IMR-90 (cell line): ENCODE results near the gene AFG1L. TPM values are rescaled to one million over a fixed set of nuclear protein-coding genes. Genes with fewer than 3 reads are reported as not detected.

Source experiments
- ATAC-seq: fragments of 200-7000 bp; cut with Tn5 transposase; 2 replicates; pipeline ENCODE4 v1.9.1; 2020; ENCODE audit warnings: low read depth, mild to moderate bottlenecking, moderate library complexity
- BruUV-seq: library from RNA; stranded (reverse); fragments of 400-500 nt; replicated peaks from 2 replicates; lab custom pipeline; 2021; lab: Mats Ljungman, UMichigan
- CTCF ChIA-PET: fragments of 300-600 bp; formaldehyde crosslinking; extraction: SDS; loops from one replicate; lab custom pipeline; 2021; ENCODE audit warnings: antibody characterized with exemption; lab: Yijun Ruan, JAX
- POLR2A ChIA-PET: fragments of 300-600 bp; sonication (Branson Sonifier 250); formaldehyde crosslinking; loops from one replicate; lab custom pipeline; 2022; ENCODE audit warnings: antibody characterized with exemption; ENCODE audit not compliant: unreplicated experiment; lab: Charles Lee
- DNase-seq: peaks from one replicate; pipeline ENCODE4 v3.0.0; 2013
- H2AFZ ChIP-seq: replicated peaks from 2 replicates; pipeline ENCODE3; 2013; ENCODE audit warnings: low read length, mild to moderate bottlenecking; ENCODE audit not compliant: poor library complexity
- H2AK5ac ChIP-seq: 2 replicates; pipeline ENCODE4 v1.6.1; 2013; ENCODE audit warnings: low read depth, low read length, inconsistent platforms
- H2AK9ac ChIP-seq: replicated peaks from 2 replicates; pipeline ENCODE3; 2013; ENCODE audit warnings: mild to moderate bottlenecking, low read depth, low read length, moderate library complexity; ENCODE audit not compliant: poor library complexity
- H2BK120ac ChIP-seq: 2 replicates; pipeline ENCODE4 v1.6.1; 2013; ENCODE audit warnings: low read depth, low read length, inconsistent platforms
- H2BK15ac ChIP-seq: 3 replicates; pipeline ENCODE4 v1.6.1; 2013; ENCODE audit warnings: low read depth, low read length, inconsistent platforms
- H2BK20ac ChIP-seq: 2 replicates; pipeline ENCODE4 v1.6.1; 2013; ENCODE audit warnings: low read depth, mild to moderate bottlenecking, inconsistent platforms, low read length, moderate library complexity
- H2BK5ac ChIP-seq: 2 replicates; pipeline ENCODE4 v1.6.1; 2013; ENCODE audit warnings: mild to moderate bottlenecking, low read depth, low read length, inconsistent platforms; ENCODE audit not compliant: poor library complexity, severe bottlenecking
- H3K14ac ChIP-seq: replicated peaks from 2 replicates; pipeline ENCODE4 v1.6.1; 2013; ENCODE audit warnings: low read depth, low read length, inconsistent platforms
- H3K18ac ChIP-seq: 2 replicates; pipeline ENCODE4 v1.6.1; 2013; ENCODE audit warnings: low read depth, low read length, control low read depth
- H3K23ac ChIP-seq: 2 replicates; pipeline ENCODE4 v1.6.1; 2013; ENCODE audit warnings: low read depth, low read length, inconsistent platforms
- H3K27ac ChIP-seq: 2 replicates; pipeline ENCODE4 v1.5.1; 2013; ENCODE audit warnings: mild to moderate bottlenecking, control low read depth, low read length; ENCODE audit not compliant: insufficient read depth
- H3K27me3 ChIP-seq: 2 replicates; pipeline ENCODE4 v1.6.1; 2013; ENCODE audit warnings: low read length; ENCODE audit not compliant: control insufficient read depth, insufficient read depth
- H3K36me3 ChIP-seq: 2 replicates; pipeline ENCODE4 v1.6.1; 2013; ENCODE audit warnings: low read length, mixed read lengths; ENCODE audit not compliant: control insufficient read depth, insufficient read depth
- H3K4ac ChIP-seq: 2 replicates; pipeline ENCODE4 v1.6.1; 2013; ENCODE audit warnings: low read depth, low read length, inconsistent platforms
- H3K4me1 ChIP-seq: 2 replicates; pipeline ENCODE4 v1.6.1; 2013; ENCODE audit warnings: low read length, mixed read lengths; ENCODE audit not compliant: control insufficient read depth, insufficient read depth
- H3K4me2 ChIP-seq: 2 replicates; pipeline ENCODE4 v1.6.1; 2013; ENCODE audit warnings: low read depth, mild to moderate bottlenecking, control low read depth, low read length, moderate library complexity
- H3K4me3 ChIP-seq: 2 replicates; pipeline ENCODE4 v1.5.1; 2013; ENCODE audit warnings: low read depth, mild to moderate bottlenecking, control low read depth, low read length, moderate library complexity; ENCODE audit not compliant: insufficient read depth
- H3K56ac ChIP-seq: 2 replicates; pipeline ENCODE4 v1.6.1; 2013; ENCODE audit warnings: low read length, inconsistent platforms; ENCODE audit not compliant: insufficient read depth; ENCODE audit errors: extremely low read depth
- H3K79me1 ChIP-seq, 2 experiments: 2 replicates each; pipeline ENCODE4 v1.6.1; 2013; ENCODE audit warnings: low read length in 2 of 2, inconsistent platforms in 1 of 2, low read depth in 1 of 2
- H3K9ac ChIP-seq: 2 replicates; pipeline ENCODE4 v1.6.1; 2013; ENCODE audit warnings: low read depth, low read length, control low read depth
- H3K9me1 ChIP-seq: 2 replicates; pipeline ENCODE4 v1.6.1; 2013; ENCODE audit warnings: low read length, inconsistent platforms; ENCODE audit not compliant: insufficient read depth
- H3K9me3 ChIP-seq: 2 replicates; pipeline ENCODE4 v1.6.1; 2013; ENCODE audit warnings: low read length; ENCODE audit not compliant: control insufficient read depth, insufficient read depth
- H4K20me1 ChIP-seq: 2 replicates; pipeline ENCODE4 v1.6.1; 2013; ENCODE audit warnings: low read length, inconsistent platforms; ENCODE audit not compliant: insufficient read depth
- H4K5ac ChIP-seq: 2 replicates; pipeline ENCODE4 v1.6.1; 2013; ENCODE audit warnings: mild to moderate bottlenecking, low read depth, low read length, control low read depth
- H4K8ac ChIP-seq, 2 experiments: 2 replicates each; pipeline ENCODE4 v1.6.1; 2013; ENCODE audit warnings: low read depth in 2 of 2, low read length in 2 of 2, control low read depth in 1 of 2, inconsistent platforms in 1 of 2
- H4K91ac ChIP-seq: 2 replicates; pipeline ENCODE4 v1.6.1; 2013; ENCODE audit warnings: low read depth, low read length, inconsistent platforms; ENCODE audit not compliant: insufficient read depth
- FOS ChIP-seq: fragments of 150-350 bp; IDR thresholded peaks from 2 replicates; pipeline ENCODE4 v1.6.1; 2016; ENCODE audit warnings: low read depth, low read length
- dilution Hi-C: fragments of 300-500 bp; cut with HindIII; formaldehyde crosslinking; loops from one replicate; pipeline ENCODE4 v1.14.3; 2018; ENCODE audit warnings: low sequenced_read_pairs; ENCODE audit not compliant: unreplicated experiment
- in situ Hi-C: fragments of 300-500 bp; cut with MboI; formaldehyde crosslinking; loops from 3 replicates; pipeline ENCODE4 v1.14.3; 2019; ENCODE audit warnings: low sequenced_read_pairs, inconsistent platforms, mixed read lengths
- intact Hi-C: fragments of 100-400 bp; cut with micrococcal nuclease; formaldehyde crosslinking; loops from 2 replicates; pipeline ENCODE4 v1.10.0; 2022
- polyA plus RNA-seq, 3 experiments: library from polyadenylated mRNA; depleted of rRNA; stranded (reverse); fragments of >200 nt; gene quantifications; 2 replicates each; pipeline ENCODE4 v1.2.3, GENCODE V29; 2012; ENCODE audit warnings: low replicate concordance in 1 of 3
- total RNA-seq: library from RNA; depleted of rRNA; stranded (reverse); fragments of >200 nt; gene quantifications from 2 replicates; pipeline ENCODE4 v1.2.3, GENCODE V29; 2012

The AFG1L gene
- total and polyA plus RNA-seq, 2 of the 4 experiments (the other 2 are of a cell fraction), result 1.0 to 2.0 TPM

DNA sequence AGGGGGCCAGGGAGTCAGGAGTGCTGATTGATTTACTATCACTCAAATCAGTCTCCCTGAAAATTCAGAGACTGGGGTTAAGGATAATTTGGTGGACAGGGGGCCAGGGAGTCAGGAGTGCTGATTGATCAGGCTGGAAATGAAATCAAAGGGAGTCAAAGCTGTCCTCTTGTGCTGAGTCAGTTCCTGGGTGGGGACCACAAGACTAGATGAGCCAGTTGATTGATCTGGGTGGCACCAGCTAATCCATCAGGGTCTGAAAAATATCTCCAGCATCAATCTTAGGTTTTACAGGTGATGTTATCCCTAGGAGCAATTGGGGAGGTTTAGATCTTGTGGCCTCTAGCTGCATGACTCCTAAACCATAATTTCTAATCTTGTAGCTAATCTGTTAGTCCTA lies 6.1 kb upstream of the AFG1L start:
- Histone ChIP-seq H3K9me1 (no peaks in the 10 kb centered on the region), H2BK120ac (no peak overlapping the region), H3K4me3 (no peak overlapping the region), H4K20me1 (no peaks in the 10 kb centered on the region), H3K4me1 (no peaks in the 10 kb centered on the region), H3K4ac (no peak overlapping the region), H3K23ac (no peak overlapping the region), H2AK9ac (no peak overlapping the region), H3K79me1 (no peaks in the 10 kb centered on the region), H2BK5ac (no peak overlapping the region), H3K4me2 (no peak overlapping the region), H2AFZ (no peak overlapping the region), H4K8ac (no peak overlapping the region), H4K91ac (no peak overlapping the region), H3K56ac (no peak overlapping the region), H3K14ac (no peak overlapping the region), H3K9me3 (no peaks in the 10 kb centered on the region), H3K27me3 (no peaks in the 10 kb centered on the region; the same call in 1 of the 2 replicates), H2AK5ac (no peak overlapping the region), H2BK15ac (no peak overlapping the region), H3K27ac (no peak overlapping the region), H4K5ac (no peak overlapping the region), H3K36me3 (no peaks in the 10 kb centered on the region), H2BK20ac (no peak overlapping the region), H3K18ac (no peak overlapping the region), H3K9ac (no peak overlapping the region)
- TF ChIP-seq FOS, result no peak
- dilution Hi-C loops, result no loop called here
- POLR2A ChIA-PET, result no interaction called here
- ATAC-seq (no peak), DNase-seq (no peak)
- in situ Hi-C loops, result no loop called here
- intact Hi-C loops, result no loop called here
- CTCF ChIA-PET, result no interaction called here
- BruUV-seq, result no TSS peak
